IMR-90 (cell line): Measurements from ENCODE around the gene FLVCR1. TPM values are rescaled to one million over a fixed set of nuclear protein-coding genes. Genes with fewer than 3 reads are reported as not detected.

Source experiments
- ATAC-seq: fragments of 200-7000 bp; cut with Tn5 transposase; 2 replicates; pipeline ENCODE4 v1.9.1; 2020; ENCODE audit warnings: low read depth, mild to moderate bottlenecking, moderate library complexity
- BruUV-seq: library from RNA; stranded (reverse); fragments of 400-500 nt; replicated peaks from 2 replicates; lab custom pipeline; 2021; lab: Mats Ljungman, UMichigan
- CTCF ChIA-PET: fragments of 300-600 bp; formaldehyde crosslinking; extraction: SDS; loops from one replicate; lab custom pipeline; 2021; ENCODE audit warnings: antibody characterized with exemption; lab: Yijun Ruan, JAX
- POLR2A ChIA-PET: fragments of 300-600 bp; sonication (Branson Sonifier 250); formaldehyde crosslinking; loops from one replicate; lab custom pipeline; 2022; ENCODE audit warnings: antibody characterized with exemption; ENCODE audit not compliant: unreplicated experiment; lab: Charles Lee
- DNase-seq: peaks from one replicate; pipeline ENCODE4 v3.0.0; 2013
- H2AFZ ChIP-seq: replicated peaks from 2 replicates; pipeline ENCODE3; 2013; ENCODE audit warnings: low read length, mild to moderate bottlenecking; ENCODE audit not compliant: poor library complexity
- H2AK5ac ChIP-seq: 2 replicates; pipeline ENCODE4 v1.6.1; 2013; ENCODE audit warnings: low read depth, low read length, inconsistent platforms
- H2AK9ac ChIP-seq: replicated peaks from 2 replicates; pipeline ENCODE3; 2013; ENCODE audit warnings: mild to moderate bottlenecking, low read depth, low read length, moderate library complexity; ENCODE audit not compliant: poor library complexity
- H2BK120ac ChIP-seq: 2 replicates; pipeline ENCODE4 v1.6.1; 2013; ENCODE audit warnings: low read depth, low read length, inconsistent platforms
- H2BK15ac ChIP-seq: 3 replicates; pipeline ENCODE4 v1.6.1; 2013; ENCODE audit warnings: low read depth, low read length, inconsistent platforms
- H2BK20ac ChIP-seq: 2 replicates; pipeline ENCODE4 v1.6.1; 2013; ENCODE audit warnings: low read depth, mild to moderate bottlenecking, inconsistent platforms, low read length, moderate library complexity
- H2BK5ac ChIP-seq: 2 replicates; pipeline ENCODE4 v1.6.1; 2013; ENCODE audit warnings: mild to moderate bottlenecking, low read depth, low read length, inconsistent platforms; ENCODE audit not compliant: poor library complexity, severe bottlenecking
- H3K14ac ChIP-seq: replicated peaks from 2 replicates; pipeline ENCODE4 v1.6.1; 2013; ENCODE audit warnings: low read depth, low read length, inconsistent platforms
- H3K18ac ChIP-seq: 2 replicates; pipeline ENCODE4 v1.6.1; 2013; ENCODE audit warnings: low read depth, low read length, control low read depth
- H3K23ac ChIP-seq: 2 replicates; pipeline ENCODE4 v1.6.1; 2013; ENCODE audit warnings: low read depth, low read length, inconsistent platforms
- H3K27ac ChIP-seq: 2 replicates; pipeline ENCODE4 v1.5.1; 2013; ENCODE audit warnings: mild to moderate bottlenecking, control low read depth, low read length; ENCODE audit not compliant: insufficient read depth
- H3K27me3 ChIP-seq: 2 replicates; pipeline ENCODE4 v1.6.1; 2013; ENCODE audit warnings: low read length; ENCODE audit not compliant: control insufficient read depth, insufficient read depth
- H3K36me3 ChIP-seq: 2 replicates; pipeline ENCODE4 v1.6.1; 2013; ENCODE audit warnings: low read length, mixed read lengths; ENCODE audit not compliant: control insufficient read depth, insufficient read depth
- H3K4ac ChIP-seq: 2 replicates; pipeline ENCODE4 v1.6.1; 2013; ENCODE audit warnings: low read depth, low read length, inconsistent platforms
- H3K4me1 ChIP-seq: 2 replicates; pipeline ENCODE4 v1.6.1; 2013; ENCODE audit warnings: low read length, mixed read lengths; ENCODE audit not compliant: control insufficient read depth, insufficient read depth
- H3K4me2 ChIP-seq: 2 replicates; pipeline ENCODE4 v1.6.1; 2013; ENCODE audit warnings: low read depth, mild to moderate bottlenecking, control low read depth, low read length, moderate library complexity
- H3K4me3 ChIP-seq: 2 replicates; pipeline ENCODE4 v1.5.1; 2013; ENCODE audit warnings: low read depth, mild to moderate bottlenecking, control low read depth, low read length, moderate library complexity; ENCODE audit not compliant: insufficient read depth
- H3K56ac ChIP-seq: 2 replicates; pipeline ENCODE4 v1.6.1; 2013; ENCODE audit warnings: low read length, inconsistent platforms; ENCODE audit not compliant: insufficient read depth; ENCODE audit errors: extremely low read depth
- H3K79me1 ChIP-seq, 2 experiments: 2 replicates each; pipeline ENCODE4 v1.6.1; 2013; ENCODE audit warnings: low read length in 2 of 2, inconsistent platforms in 1 of 2, low read depth in 1 of 2
- H3K9ac ChIP-seq: 2 replicates; pipeline ENCODE4 v1.6.1; 2013; ENCODE audit warnings: low read depth, low read length, control low read depth
- H3K9me1 ChIP-seq: 2 replicates; pipeline ENCODE4 v1.6.1; 2013; ENCODE audit warnings: low read length, inconsistent platforms; ENCODE audit not compliant: insufficient read depth
- H3K9me3 ChIP-seq: 2 replicates; pipeline ENCODE4 v1.6.1; 2013; ENCODE audit warnings: low read length; ENCODE audit not compliant: control insufficient read depth, insufficient read depth
- H4K20me1 ChIP-seq: 2 replicates; pipeline ENCODE4 v1.6.1; 2013; ENCODE audit warnings: low read length, inconsistent platforms; ENCODE audit not compliant: insufficient read depth
- H4K5ac ChIP-seq: 2 replicates; pipeline ENCODE4 v1.6.1; 2013; ENCODE audit warnings: mild to moderate bottlenecking, low read depth, low read length, control low read depth
- H4K8ac ChIP-seq, 2 experiments: 2 replicates each; pipeline ENCODE4 v1.6.1; 2013; ENCODE audit warnings: low read depth in 2 of 2, low read length in 2 of 2, control low read depth in 1 of 2, inconsistent platforms in 1 of 2
- H4K91ac ChIP-seq: 2 replicates; pipeline ENCODE4 v1.6.1; 2013; ENCODE audit warnings: low read depth, low read length, inconsistent platforms; ENCODE audit not compliant: insufficient read depth
- BHLHE40 ChIP-seq: fragments of 150-350 bp; IDR thresholded peaks from 2 replicates; pipeline ENCODE4 v1.6.1; 2016; ENCODE audit warnings: mild to moderate bottlenecking, low read depth, low read length
- CEBPB ChIP-seq: IDR thresholded peaks from 2 replicates; pipeline ENCODE4 v1.6.1; 2012; ENCODE audit warnings: low read depth, low read length, improper control_type of control experiment
- CHD1 ChIP-seq: IDR thresholded peaks from 2 replicates; pipeline ENCODE4 v1.6.1; 2012; ENCODE audit warnings: low read depth, low read length, improper control_type of control experiment
- FOS ChIP-seq: fragments of 150-350 bp; IDR thresholded peaks from 2 replicates; pipeline ENCODE4 v1.6.1; 2016; ENCODE audit warnings: low read depth, low read length
- MAFK ChIP-seq: IDR thresholded peaks from 2 replicates; pipeline ENCODE4 v1.6.1; 2012; ENCODE audit warnings: low read depth, low read length, improper control_type of control experiment
- MAZ ChIP-seq: IDR thresholded peaks from 2 replicates; pipeline ENCODE4 v1.6.1; 2012; ENCODE audit warnings: low read depth, mild to moderate bottlenecking, low read length, improper control_type of control experiment, moderate library complexity, borderline replicate concordance
- MXI1 ChIP-seq: IDR thresholded peaks from 2 replicates; pipeline ENCODE4 v1.6.1; 2012; ENCODE audit warnings: low read depth, mild to moderate bottlenecking, low read length, moderate library complexity, borderline replicate concordance
- NFE2L2 ChIP-seq: fragments of 150-350 bp; IDR thresholded peaks from 2 replicates; pipeline ENCODE4 v1.6.1; 2016; ENCODE audit warnings: low read depth, mild to moderate bottlenecking, low read length
- POLR2A ChIP-seq: IDR thresholded peaks from 2 replicates; pipeline ENCODE4 v1.6.1; 2012; ENCODE audit warnings: mild to moderate bottlenecking, low read depth, low read length
- RAD21 ChIP-seq: IDR thresholded peaks from 2 replicates; pipeline ENCODE4 v1.6.1; 2012; ENCODE audit warnings: low read length, improper control_type of control experiment
- RCOR1 ChIP-seq: IDR thresholded peaks from 2 replicates; pipeline ENCODE4 v1.6.1; 2012; ENCODE audit warnings: mild to moderate bottlenecking, low read length, improper control_type of control experiment; ENCODE audit not compliant: insufficient replicate concordance
- RFX5 ChIP-seq: IDR thresholded peaks from 2 replicates; pipeline ENCODE4 v1.8.0; 2012; ENCODE audit warnings: low read depth, mild to moderate bottlenecking, low read length, moderate library complexity
- SMC3 ChIP-seq: fragments of 150-350 bp; IDR thresholded peaks from 2 replicates; pipeline ENCODE4 v1.6.1; 2016; ENCODE audit warnings: low read depth, mild to moderate bottlenecking, antibody characterized with exemption, low read length, moderate library complexity
- WGBS, 2 experiments: methylation state at CpG; one replicate each; pipeline versions ENCODE4 v1.1.5 to v1.1.7; 2013; ENCODE audit warnings: missing lambda C conversion rate in 2 of 2; ENCODE audit not compliant: insufficient read length in 1 of 2; ENCODE audit errors: extremely low coverage in 2 of 2; 5-methylcytosine and 5-hydroxymethylcytosine counted together
- dilution Hi-C: fragments of 300-500 bp; cut with HindIII; formaldehyde crosslinking; loops from one replicate; pipeline ENCODE4 v1.14.3; 2018; ENCODE audit warnings: low sequenced_read_pairs; ENCODE audit not compliant: unreplicated experiment
- in situ Hi-C: fragments of 300-500 bp; cut with MboI; formaldehyde crosslinking; loops from 3 replicates; pipeline ENCODE4 v1.14.3; 2019; ENCODE audit warnings: low sequenced_read_pairs, inconsistent platforms, mixed read lengths
- intact Hi-C: fragments of 100-400 bp; cut with micrococcal nuclease; formaldehyde crosslinking; loops from 2 replicates; pipeline ENCODE4 v1.10.0; 2022
- polyA plus RNA-seq, 3 experiments: library from polyadenylated mRNA; depleted of rRNA; stranded (reverse); fragments of >200 nt; gene quantifications; 2 replicates each; pipeline ENCODE4 v1.2.3, GENCODE V29; 2012; ENCODE audit warnings: low replicate concordance in 1 of 3
- total RNA-seq: library from RNA; depleted of rRNA; stranded (reverse); fragments of >200 nt; gene quantifications from 2 replicates; pipeline ENCODE4 v1.2.3, GENCODE V29; 2012
- TF ChIP-seq, protein P1 (sequence below): fragments of 150-350 bp; IDR thresholded peaks from 2 replicates; pipeline ENCODE4 v1.6.1; 2017; ENCODE audit warnings: mild to moderate bottlenecking, antibody characterized with exemption, low read length, low read depth
- TF ChIP-seq, protein P2 (sequence below): conservative IDR thresholded peaks from 2 replicates; pipeline ENCODE4 v1.5.1; 2012; ENCODE audit warnings: mild to moderate bottlenecking, low read depth, low read length, improper control_type of control experiment
- TF ChIP-seq, protein P3 (sequence below): fragments of 150-350 bp; IDR thresholded peaks from 2 replicates; pipeline ENCODE4 v1.6.1; 2016; ENCODE audit warnings: low read depth, mild to moderate bottlenecking, low read length, moderate library complexity, borderline replicate concordance

Gene FLVCR1
- total and polyA plus RNA-seq, 2 of the 4 experiments (the other 2 are of a cell fraction) = 2.4 to 3.9 TPM

DNA sequence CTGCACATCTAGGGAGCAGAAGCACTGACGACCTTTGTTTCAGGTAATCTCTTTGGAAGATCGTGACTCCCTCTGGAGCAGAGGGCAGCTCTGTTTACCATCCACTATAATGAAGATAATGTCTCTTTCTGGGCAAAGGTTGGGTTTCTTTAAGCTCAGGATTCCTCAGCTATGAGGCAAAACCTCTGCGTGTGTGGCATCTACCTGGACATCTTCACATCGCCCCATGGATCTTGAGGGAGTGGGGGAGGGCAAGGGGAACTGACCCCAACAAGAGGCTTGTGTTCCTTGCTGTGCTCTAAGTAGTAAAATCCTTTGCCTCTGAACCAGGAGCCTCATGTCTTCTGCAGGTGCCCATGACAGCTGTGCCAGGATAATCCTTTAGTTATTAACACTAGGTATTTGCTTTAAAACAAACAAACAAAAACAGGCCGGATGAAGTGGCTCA is 30.2 kb upstream of the FLVCR1 start:
- Histone ChIP-seq H2BK120ac (no peak overlapping the region), H4K91ac (no peak overlapping the region), H3K36me3 (no peaks in the 10 kb centered on the region), H4K20me1 (no peaks in the 10 kb centered on the region), H4K5ac (no peak overlapping the region), H2BK5ac (no peak overlapping the region), H3K18ac (no peak overlapping the region), H3K4ac (no peak overlapping the region), H3K9me1 (no peaks in the 10 kb centered on the region), H3K9ac (no peak overlapping the region), H2BK20ac (no peak overlapping the region), H2AK5ac (no peak overlapping the region), H3K4me2 (no peak overlapping the region), H2AFZ (no peak overlapping the region), H3K14ac (no peak overlapping the region), H2AK9ac (no peak overlapping the region), H4K8ac (no peak overlapping the region), H2BK15ac (no peak overlapping the region), H3K4me1 (no peaks in the 10 kb centered on the region), H3K4me3 (no peak overlapping the region), H3K56ac (no peak overlapping the region), H3K27me3 (no peaks in the 10 kb centered on the region), H3K9me3 (peaks cover 20% of the 10 kb centered on the region), H3K79me1 (no peaks in the 10 kb centered on the region), H3K27ac (no peak overlapping the region), H3K23ac (no peak overlapping the region)
- dilution Hi-C loops = no loop called here
- TF ChIP-seq RAD21 (no peak), POLR2A (no peak), MAFK (no peak), FOS (no peak), RCOR1 (no peak), BHLHE40 (no peak), MAZ (no peak), NFE2L2 (no peak), CEBPB (no peak), SMC3 (no peak), RFX5 (no peak), CHD1 (no peak), MXI1 (no peak)
- TF ChIP-seq, protein P1, sequence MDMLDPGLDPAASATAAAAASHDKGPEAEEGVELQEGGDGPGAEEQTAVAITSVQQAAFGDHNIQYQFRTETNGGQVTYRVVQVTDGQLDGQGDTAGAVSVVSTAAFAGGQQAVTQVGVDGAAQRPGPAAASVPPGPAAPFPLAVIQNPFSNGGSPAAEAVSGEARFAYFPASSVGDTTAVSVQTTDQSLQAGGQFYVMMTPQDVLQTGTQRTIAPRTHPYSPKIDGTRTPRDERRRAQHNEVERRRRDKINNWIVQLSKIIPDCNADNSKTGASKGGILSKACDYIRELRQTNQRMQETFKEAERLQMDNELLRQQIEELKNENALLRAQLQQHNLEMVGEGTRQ = no peak
- TF ChIP-seq, protein P2, sequence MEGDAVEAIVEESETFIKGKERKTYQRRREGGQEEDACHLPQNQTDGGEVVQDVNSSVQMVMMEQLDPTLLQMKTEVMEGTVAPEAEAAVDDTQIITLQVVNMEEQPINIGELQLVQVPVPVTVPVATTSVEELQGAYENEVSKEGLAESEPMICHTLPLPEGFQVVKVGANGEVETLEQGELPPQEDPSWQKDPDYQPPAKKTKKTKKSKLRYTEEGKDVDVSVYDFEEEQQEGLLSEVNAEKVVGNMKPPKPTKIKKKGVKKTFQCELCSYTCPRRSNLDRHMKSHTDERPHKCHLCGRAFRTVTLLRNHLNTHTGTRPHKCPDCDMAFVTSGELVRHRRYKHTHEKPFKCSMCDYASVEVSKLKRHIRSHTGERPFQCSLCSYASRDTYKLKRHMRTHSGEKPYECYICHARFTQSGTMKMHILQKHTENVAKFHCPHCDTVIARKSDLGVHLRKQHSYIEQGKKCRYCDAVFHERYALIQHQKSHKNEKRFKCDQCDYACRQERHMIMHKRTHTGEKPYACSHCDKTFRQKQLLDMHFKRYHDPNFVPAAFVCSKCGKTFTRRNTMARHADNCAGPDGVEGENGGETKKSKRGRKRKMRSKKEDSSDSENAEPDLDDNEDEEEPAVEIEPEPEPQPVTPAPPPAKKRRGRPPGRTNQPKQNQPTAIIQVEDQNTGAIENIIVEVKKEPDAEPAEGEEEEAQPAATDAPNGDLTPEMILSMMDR = no peak
- TF ChIP-seq, protein P3, sequence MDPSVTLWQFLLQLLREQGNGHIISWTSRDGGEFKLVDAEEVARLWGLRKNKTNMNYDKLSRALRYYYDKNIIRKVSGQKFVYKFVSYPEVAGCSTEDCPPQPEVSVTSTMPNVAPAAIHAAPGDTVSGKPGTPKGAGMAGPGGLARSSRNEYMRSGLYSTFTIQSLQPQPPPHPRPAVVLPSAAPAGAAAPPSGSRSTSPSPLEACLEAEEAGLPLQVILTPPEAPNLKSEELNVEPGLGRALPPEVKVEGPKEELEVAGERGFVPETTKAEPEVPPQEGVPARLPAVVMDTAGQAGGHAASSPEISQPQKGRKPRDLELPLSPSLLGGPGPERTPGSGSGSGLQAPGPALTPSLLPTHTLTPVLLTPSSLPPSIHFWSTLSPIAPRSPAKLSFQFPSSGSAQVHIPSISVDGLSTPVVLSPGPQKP = no peak
- WGBS, 2 experiments = no CpG with 5 or more reads among the region's 5 CpGs
- BruUV-seq = no TSS peak
- in situ Hi-C loops = no loop called here
- ChIA-PET CTCF (no interaction called here), POLR2A (no interaction called here)
- ATAC-seq (no peak), DNase-seq (no peak)
- intact Hi-C loops = no loop called here
